Mesenteric fat pad (tissue), 1 donor: Measurements from ENCODE around the gene NUDT16L1. TPM values are rescaled to one million over a fixed set of nuclear protein-coding genes. Genes with fewer than 3 reads are reported as not detected.

Experiments
- DNase-seq: peaks from one replicate; pipeline ENCODE4 v3.0.0-alpha.2; 2020; ENCODE audit warnings: low spot score
- total RNA-seq: library from RNA; stranded (reverse); fragmentation: NEBNext Ultra II Directional; extraction: Animal tissue kit (Norgen Biotek cat#: 25700); gene quantifications from one replicate; pipeline ENCODE4 v1.2.1, GENCODE V29; 2021
- donor health status: DM: yes; HTN: yes; CAD: no.

The NUDT16L1 gene
- total RNA-seq, 1 donor from 2014 or later: 19.4 TPM

DNA sequence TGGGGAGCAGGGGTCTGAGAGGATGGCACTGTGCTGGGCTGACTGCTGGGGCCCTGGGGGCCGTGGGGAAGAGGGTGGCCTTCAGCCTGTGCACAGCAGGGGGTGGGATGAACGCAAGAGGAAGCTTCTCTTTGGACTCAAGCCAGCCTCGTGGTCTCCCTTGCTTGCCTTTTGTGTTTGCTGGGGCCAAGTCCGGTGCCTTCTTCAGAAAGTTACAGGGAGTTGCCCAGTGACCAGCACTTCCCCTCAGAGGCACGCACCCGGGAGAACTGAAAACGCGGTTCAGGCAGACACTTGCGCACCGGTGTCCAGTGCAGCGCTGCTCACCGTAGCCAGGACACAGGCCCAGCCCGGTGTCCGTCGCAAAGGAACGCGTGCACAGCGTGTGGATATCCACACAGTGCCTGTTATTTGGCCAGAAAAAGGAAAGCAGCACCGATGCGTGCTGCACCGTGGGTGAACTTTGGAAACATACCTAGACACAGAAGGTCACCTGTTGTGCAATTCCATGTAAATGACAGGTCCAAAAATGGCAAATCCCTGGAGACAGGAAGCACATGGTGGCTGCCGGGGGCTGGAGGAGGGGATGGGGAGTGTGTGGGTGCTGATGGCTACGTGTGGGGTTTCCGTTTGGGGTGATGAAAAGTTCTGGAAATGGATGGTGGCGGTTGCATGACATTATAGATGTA, 29.4 kb upstream of the NUDT16L1 start:
- DNase-seq: no peak

DNA sequence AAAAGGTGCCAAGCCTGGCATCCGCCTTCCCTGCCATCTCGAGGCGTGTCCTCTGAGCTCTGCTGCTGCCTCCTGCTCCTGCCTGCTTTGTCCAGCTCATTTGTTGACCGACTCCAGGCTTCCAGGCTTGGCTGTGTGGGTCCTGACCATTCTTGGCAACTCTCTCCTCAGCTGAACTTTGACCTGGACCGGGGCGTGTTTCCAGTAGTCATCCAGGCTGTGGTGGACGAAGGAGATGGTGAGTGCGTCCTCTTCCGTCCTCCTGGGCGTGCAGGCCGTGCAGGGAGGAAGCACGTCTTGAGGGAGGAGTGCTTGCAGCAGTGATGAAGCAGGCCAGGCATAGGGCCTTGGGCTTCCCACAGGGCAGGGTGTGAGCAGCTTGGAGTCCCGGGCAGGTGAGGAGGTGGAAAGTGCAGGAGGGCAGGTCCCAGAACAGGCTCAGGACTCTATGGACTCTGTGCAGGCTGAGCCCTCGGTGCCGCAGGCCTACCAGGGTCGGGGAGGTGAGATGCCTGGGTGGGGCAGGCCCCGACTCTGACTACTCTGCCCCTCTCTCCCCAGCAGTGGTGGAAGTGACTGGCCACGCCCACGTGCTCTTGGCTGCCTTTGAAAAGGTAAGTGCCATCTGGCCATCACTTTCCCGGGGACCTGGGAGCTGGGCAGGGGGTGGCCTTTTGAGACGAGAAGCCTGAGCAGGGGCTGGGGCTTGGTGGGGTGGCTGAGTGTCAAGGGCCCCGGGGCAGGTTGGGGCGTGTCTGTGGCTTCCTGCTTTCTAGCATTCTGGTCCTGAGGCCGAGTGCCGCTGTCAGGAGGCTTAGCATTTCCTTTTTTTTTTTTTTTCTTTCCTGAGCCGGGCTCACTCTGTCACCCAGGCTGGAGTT, 28.6 kb upstream of the NUDT16L1 start:
- DNase-seq: no peak

DNA sequence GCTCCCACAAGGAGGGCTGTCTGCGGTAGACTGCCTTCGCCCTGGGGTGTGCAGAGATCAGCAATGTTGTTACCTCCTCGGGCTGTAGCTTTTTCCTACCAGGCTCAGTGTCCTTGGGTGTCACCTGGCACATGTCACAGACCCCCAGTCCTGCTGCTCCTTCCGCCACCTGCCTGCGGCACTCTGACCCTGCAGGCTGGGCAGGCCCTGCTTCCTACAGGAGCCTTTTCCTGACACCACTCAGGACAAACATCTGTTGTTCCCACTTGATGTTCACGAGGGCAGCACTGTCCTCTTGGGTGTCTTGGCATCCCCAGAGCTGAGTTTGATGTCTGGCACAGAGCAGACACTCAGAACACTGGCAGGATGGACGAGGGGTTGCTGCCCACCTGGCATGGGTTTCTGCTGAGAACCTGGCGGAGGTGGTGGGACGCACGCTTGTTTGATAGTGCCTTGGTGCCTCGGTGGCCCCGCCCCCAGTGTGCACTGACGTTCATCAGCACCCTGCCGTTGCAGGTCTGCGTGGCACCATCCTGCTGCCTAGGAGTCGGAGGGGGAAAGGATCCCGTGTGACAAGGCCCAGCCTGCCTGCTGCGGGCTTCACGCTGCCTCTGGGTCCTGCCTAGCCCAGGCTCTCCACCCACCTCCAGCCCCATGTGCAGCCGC, 26.7 kb upstream of the NUDT16L1 start:
- DNase-seq: no peak

DNA sequence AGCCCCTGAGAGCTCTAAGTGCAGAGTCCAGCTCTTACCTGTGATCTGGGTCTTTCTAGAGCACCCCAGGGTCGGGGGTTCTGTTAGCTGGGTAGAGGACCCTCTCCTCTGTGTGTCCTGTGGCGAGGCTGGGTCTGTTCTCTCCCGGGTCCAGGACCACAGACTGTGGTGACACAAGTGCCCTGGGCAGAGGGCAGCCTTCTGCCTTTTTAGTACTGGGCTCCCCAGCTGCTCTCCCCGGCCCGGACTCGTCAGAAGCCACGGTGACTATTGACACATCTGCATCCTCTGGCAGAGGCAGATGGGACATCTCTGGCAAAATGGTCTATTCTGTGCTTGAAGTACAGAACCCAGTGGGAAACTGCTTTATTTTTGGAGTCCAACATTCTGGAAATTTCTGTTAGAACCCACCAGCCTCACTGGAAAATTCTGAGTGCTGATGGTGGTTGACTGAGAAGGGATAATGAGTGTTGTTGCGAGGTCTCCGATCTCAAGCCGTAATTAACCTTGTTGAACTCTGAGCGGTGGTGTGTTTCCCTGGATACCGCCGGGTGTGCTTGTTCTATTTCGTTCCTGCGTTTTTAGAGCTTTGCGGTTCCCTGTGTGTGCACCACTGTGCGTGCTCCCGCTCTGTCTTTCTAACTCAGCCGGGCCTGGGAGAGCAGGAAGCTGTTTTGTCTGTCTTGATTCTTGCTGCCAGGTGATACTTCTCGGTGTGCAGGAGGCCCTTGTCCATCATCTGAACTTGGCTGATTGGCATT, 26.0 kb upstream of the NUDT16L1 start:
- no peak for DNase-seq

DNA sequence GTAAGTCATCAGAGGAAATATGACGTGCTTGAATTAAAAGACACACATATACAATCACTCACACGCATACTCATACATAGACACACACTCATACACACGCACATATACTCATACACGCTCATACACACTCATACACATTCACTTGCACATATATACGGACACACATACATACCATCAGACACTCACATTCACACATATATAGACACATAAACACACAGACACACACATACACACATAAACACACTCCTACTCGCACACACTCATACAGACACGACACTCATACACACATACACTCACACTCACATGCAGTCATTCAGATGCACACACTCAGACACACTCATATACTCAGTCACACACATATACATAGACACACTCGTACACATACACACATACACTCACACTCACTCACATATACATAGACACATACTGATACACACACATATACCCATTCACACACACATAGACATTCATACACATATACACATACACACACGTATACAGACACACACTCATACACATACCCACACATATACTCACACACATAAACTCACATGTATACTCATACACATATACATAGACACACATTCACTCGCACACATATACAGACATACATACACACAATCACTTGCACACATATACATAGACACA, 24.9 kb upstream of the NUDT16L1 start:
- DNase-seq: no peak

DNA sequence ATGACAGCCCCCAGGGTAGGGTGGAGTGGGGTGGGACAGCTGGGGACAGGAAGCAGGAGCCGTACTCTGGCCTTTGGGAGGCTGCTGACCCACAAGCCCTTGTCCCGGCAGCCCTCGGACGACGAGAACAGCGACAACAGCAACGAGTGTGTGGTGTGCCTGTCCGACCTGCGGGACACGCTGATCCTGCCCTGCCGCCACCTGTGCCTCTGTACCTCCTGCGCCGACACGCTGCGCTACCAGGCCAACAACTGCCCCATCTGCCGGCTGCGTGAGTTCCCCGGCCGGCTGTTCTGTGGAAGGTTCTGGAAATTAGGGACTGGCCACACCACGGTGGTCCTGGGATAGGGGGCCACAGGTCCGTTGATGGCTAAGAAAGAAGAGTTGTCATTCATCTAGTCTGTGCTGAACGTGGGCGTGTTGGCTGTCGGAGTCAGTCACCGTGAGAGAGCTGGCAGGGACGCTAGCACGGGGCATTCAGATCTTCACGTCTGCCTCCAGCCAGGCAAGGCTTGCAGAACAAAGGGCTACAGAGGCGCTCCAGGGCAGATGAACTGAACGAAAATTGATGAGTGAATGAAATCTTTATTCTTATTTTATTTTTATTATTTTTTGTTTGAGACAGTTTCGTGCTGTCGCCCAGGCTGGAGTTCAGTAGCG, 19.8 kb upstream of the NUDT16L1 start:
- no peak for DNase-seq

DNA sequence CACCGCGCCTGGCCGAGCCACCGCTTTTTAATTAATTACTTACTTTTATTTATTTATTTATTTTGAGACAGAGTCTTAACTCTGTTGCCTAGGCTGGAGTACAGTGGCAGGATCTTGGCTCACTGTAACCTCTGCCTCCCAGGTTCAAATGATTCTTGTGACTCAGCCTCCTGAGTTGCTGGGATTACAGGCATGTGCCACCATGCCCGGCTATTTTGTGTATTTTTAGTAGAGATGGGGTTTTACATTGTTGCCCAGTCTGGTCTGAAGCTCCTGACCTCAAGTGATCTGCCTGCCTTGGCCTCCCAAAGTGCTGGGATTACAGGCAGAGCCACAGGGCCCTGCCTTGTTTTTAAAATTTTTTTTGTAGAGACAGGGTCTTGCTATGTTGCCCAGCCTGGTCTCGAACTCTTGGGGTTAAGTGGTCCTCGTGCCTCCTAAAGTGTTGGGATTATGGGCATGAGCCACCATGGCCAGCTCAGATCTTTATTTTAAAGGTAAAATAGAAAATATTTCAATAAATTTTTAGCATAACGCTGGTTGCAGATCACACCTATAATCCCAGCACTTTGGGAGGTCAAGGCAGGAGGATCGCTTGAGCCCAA, 18.3 kb upstream of the NUDT16L1 start:
- DNase-seq: no peak

DNA sequence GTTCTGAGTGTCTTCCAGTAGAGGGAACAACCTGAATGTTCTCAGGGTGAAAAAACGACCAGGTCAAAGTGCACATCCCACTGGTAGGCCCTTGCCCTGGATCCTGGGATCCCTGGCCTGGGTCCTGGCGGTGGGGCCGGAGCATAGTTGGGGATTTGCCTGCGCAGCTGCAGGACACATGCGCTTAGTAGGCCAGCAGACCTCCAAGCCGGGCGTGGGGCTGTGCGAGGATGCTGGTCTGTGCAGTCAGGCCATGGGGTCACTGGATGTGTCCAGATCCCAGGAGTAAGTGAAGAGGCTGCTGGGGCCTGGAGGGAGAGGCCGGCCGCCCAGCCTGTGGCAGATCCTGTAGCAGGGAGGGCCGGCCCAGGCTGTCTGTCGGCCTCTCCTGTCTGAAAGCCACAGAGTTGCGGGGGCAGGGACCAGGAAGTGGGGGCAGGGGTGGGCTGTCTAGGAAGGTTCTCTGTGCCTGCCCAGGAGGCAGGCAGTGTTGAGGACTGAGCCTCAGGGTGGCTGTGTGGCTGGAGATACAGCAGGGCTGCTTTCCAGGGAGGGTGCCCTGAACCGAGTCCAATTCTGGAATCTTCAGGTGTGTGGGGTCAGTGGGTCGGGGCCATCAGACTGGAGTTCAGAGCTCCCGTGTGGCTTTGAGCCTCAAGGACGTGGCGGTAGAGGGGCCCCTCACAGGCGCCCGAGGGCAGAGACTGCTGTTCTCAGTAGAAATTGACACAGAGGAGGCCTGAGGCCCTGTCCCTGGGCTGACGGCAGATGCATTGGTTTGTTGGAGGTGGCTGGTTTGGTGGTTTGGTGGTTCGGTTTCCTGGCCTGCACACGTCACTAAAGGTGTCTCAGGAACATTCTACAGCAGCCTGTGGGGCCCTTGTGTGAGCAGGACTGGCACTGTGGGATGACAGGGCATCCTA, 17.2 kb upstream of the NUDT16L1 start:
- DNase-seq: no peak

DNA sequence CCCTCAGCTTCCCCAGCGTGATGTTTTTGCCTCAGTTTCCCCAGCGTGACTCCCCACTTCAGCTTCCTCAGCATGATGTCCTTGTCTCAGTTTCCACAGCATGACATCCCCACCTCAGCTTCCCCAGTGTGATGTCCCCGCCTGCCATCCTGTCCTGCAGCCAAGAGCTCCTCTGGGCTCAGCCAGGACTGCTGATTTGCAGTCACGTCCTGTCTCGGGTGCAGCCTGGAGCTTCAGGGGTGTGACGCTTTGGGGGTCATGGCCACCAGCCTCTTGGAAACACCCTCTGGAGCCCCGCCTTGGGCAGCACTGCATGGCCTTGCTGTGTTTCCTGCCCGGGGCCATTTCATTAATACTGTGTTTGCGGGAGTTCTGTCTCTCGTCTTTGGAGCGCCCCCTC, 16.5 kb upstream of the NUDT16L1 start:
- DNase-seq: no peak

DNA sequence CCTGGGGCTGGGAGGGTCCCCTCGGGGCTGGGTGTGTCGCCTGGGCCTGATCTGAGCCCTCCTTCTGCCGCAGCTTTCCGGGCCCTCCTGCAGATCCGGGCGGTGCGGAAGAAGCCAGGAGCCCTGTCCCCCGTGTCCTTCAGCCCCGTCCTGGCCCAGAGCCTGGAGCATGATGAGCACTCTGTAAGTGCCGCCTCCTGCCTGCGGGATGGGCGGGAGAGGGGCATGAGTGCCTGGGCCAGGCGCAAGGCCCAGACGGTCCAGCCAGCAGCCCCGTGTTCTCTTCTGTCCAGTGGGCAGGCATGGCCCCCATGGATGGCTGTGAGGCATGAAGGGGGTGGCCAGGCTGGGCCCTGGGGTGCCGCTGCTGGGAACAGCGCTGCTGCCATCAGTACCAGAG, 16.0 kb upstream of the NUDT16L1 start:
- no peak for DNase-seq

DNA sequence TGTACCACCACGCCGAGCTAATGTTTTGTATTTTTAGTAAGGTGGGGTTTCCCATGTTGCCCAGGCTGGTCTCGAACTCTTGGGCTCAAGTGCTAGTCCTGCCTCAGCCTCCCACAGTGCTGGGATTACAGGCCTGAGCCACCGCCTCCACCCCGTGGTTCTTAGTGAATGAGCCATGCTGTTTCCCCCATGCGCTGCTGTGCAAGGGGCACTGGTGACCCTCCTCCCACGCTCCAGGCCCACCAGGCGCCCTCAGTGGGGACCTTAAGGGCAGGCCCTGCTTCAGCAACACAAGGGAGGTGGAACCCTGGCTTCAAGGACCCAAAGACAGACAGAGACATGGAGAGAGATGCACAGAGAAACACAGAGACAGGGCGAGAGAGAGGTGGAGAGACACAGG, 15.4 kb upstream of the NUDT16L1 start:
- DNase-seq: no peak

DNA sequence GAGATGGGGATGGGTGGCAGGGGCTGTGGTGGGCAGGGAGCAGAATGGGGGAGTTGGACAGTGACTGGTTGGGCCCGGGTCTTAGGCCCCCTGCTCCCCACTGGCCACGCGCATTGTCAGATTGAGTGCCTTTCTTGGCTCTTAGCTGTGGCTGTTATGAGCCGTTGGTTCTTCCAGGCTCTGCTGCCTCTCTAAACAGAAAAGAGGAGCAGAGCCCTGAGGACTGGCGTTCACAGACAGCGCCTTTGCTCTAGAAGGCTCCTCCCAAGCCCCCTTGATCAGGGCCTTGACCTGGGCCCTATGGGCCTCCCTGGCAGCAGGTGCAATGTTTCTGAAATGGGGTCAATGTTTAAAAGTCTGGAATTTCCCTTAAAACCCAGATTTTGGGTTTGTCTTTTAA, 14.8 kb upstream of the NUDT16L1 start:
- no peak for DNase-seq

DNA sequence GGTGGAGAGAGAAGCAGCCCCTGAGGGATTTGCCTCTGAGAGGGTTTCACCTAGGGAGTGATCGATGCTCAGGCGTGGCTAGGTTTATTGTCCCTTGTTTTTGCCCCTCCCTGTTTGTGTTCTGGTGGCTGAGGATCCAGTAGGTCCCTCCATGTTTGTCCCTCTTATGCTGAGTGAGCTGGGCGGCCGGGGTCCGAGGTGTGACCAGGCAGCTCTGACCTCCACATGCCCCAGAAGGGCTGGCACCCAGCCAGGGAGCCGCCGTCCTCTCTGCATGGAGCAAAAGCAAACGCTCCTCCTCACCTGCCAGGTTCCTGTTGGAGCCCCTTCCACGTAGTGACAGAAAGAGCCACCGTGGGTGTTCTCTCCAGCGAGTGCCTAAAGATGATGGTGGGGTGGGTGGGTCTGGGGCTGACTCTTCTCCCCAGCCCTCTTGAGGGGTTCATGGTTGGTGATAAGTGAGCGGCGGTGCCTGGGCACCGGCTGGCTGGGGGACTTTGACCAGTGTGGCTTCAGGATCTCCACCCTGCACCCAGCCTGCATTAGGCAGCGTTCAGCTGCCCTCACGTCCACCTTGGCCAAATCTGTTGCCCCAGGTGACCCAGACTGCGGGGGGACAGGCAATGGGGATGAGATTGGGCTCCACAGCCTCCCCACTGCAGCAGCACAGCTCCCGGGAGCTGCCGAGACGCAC, 14.1 kb upstream of the NUDT16L1 start:
- DNase-seq: no peak

DNA sequence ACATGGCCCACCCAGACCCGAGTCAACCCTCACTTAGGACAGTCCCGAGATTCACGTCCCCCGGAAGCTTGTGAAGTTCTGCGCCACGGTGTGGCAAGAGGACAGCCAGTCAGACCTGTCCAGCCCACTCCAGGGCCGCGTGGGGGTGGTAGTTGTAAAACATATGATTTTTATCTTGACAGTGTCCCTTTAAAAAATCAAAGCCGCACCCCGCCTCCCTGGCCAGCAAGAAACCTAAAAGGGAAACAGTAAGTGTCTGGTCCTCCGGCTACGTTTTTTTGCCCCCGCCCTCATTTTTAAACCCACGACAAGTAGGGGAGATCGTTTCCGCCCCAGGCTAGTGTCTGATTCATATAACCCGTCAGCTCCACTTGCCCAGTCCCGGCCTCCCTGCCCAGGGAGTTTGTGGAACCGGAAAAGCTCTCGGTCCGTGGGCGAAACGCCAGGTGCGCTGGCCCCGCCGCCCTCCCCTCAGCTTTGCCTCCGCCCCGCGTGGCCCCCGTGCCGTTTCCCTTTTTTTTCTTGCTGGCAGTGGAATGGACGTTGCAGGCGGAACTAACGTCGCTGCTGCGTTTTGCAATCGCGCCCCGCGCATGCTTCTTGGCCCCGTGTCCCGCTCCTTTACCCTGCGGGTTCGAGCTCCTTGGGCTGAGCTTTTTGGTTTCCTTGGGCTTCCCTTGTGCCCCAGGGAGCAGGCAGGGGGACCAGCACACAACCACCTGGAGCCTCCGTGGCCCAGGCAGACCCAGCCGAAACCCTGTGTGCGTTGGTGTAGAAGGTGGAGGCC, 13.3 kb upstream of the NUDT16L1 start:
- peak; percentile 94 for DNase-seq

DNA sequence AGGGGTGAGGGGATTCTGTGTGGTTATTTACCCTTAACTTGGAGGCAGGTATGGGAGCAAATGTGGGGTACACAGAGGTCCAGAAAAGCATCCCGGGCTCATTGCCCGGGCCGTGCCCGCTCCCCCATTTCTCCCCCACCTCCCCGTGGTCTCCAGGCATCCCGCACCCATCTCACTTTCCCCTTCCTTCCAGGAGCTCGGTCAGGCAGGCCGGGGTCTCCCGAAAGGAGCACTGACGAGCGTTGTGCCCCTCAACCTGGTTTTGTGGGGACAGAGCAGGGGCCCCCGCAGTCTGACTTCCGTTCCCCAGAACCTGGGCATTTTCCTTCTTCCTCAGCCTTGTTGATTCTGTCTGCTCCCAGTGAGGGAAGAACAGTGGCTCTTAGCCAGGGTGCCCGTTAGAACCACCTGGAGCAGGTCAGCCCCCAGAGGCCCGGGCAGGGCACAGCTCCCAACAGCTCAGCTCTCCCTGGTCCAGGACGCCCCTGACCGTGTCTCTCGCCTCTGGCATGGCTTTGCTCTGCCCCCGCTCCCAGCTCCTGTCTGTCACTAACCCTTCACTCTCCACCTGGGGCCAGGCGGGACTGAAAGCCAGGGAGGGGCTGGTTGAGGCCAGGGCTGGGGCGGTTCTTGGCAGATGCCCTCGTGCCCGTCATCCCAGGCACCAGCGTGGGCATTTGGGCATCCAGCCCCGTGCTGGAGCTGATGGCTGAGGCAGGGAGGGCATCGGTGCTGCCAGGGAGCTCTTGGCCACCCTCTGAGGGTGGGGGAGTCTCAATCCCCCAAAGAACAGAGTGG, 12.5 kb upstream of the NUDT16L1 start:
- DNase-seq: no peak

DNA sequence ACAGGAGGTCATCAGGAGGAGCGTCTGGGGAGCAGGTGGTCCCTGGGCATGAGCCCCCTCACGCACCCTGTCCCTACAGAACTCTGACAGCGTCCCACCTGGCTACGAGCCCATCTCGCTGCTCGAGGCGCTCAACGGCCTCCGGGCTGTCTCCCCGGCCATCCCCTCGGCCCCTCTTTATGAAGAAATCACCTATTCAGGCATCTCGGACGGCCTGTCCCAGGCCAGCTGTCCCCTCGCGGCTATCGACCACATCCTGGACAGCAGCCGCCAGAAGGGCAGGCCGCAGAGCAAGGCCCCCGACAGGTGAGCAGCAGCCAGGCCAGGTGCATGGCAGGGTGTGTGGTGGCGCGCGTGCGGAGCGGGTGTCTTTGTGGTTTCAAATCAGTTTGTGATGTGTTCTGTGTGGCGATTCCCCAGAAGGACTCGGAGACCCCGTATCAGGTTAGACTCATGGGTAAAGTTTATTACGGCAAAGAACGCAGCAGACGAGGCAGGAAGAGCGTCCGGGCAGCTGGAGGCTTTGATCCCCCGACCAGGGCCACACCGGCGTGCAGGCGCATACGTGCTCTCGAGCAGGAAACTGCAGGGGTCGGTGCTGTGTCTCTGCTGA, 11.8 kb upstream of the NUDT16L1 start:
- DNase-seq: no peak
